ENCODE data around the gene PAF1.

The PAF1 gene

GRCh38 chr19:39365531-39365930 is 25.4 kb downstream of the PAF1 start:
- H3K27ac ChIP-seq (ENCODE audit: low read depth, low read length, poor library complexity, severe bottlenecking), result no peak overlapping the region
- no peak overlapping the region for H3K9ac ChIP-seq (ENCODE audit: low read length)
- no peaks in the 10 kb centered on the region for H3K79me2 ChIP-seq (ENCODE audit: insufficient read depth, low read length)
- TF ChIP-seq EZH2 (IDR thresholded peaks at IDR 0.05; ENCODE audit: borderline replicate concordance, low read length), result no peak
- H4K20me1 ChIP-seq (ENCODE audit: insufficient read depth, low read length), result no peaks in the 10 kb centered on the region
- no peaks in the 10 kb centered on the region for H3K27me3 ChIP-seq (ENCODE audit: insufficient read depth, low read length)
- H3K4me1 ChIP-seq (ENCODE audit: insufficient read depth, low read length, severe bottlenecking), result peaks cover 20% of the 10 kb centered on the region
- no peak overlapping the region for H3K4me2 ChIP-seq (ENCODE audit: low read length)
- peaks cover 61% of the 10 kb centered on the region for H3K36me3 ChIP-seq (ENCODE audit: insufficient read depth, low read length)
- H2AFZ ChIP-seq (ENCODE audit: low read length), result no peak overlapping the region
- no peak overlapping the region for H3K4me3 ChIP-seq (ENCODE audit: low read depth, low read length, poor library complexity, severe bottlenecking)
- H3K9me2 ChIP-seq (ENCODE audit: low read depth, low read length), result no peaks in the 10 kb centered on the region
- H3F3A ChIP-seq (ENCODE audit: insufficient read depth, low read length), result no peaks in the 10 kb centered on the region
- H3K9me3 ChIP-seq (ENCODE audit: low read length), result no peaks in the 10 kb centered on the region

- no peaks in the 10 kb centered on the region for H4K20me1 ChIP-seq (ENCODE audit: insufficient read depth, low read length)
- peak overlapping the region; percentile 83 for H3K27ac ChIP-seq (ENCODE audit: low read depth, low read length, poor library complexity, severe bottlenecking)
- TF ChIP-seq EZH2 (IDR thresholded peaks at IDR 0.05; ENCODE audit: borderline replicate concordance, low read length), result no peak
- TF ChIP-seq CTCF (IDR thresholded peaks at IDR 0.05; ENCODE audit: low read length), result no peak
- H3F3A ChIP-seq (ENCODE audit: insufficient read depth, low read length), result no peaks in the 10 kb centered on the region
- no peaks in the 10 kb centered on the region for H3K79me2 ChIP-seq (ENCODE audit: insufficient read depth, low read length)
- peak overlapping the region; percentile 14; the same call in 1 of the 2 replicates for H3K9ac ChIP-seq (ENCODE audit: low read length)
- no peaks in the 10 kb centered on the region for H3K9me3 ChIP-seq (ENCODE audit: low read length)
- no peaks in the 10 kb centered on the region for H3K9me2 ChIP-seq (ENCODE audit: low read depth, low read length)
- H3K27me3 ChIP-seq (ENCODE audit: insufficient read depth, low read length), result no peaks in the 10 kb centered on the region
- no peak overlapping the region for H3K4me2 ChIP-seq (ENCODE audit: low read length)
- peaks cover 20% of the 10 kb centered on the region for H3K4me1 ChIP-seq (ENCODE audit: insufficient read depth, low read length, severe bottlenecking)
- H3K4me3 ChIP-seq (ENCODE audit: low read depth, low read length, poor library complexity, severe bottlenecking), result no peak overlapping the region
- H3K36me3 ChIP-seq (ENCODE audit: insufficient read depth, low read length), result peaks cover 58% of the 10 kb centered on the region
- no peak overlapping the region for H2AFZ ChIP-seq (ENCODE audit: low read length)
Observed at GRCh38 chr19:39363901-39364457, 26.9 kb downstream of the PAF1 start.

DNA sequence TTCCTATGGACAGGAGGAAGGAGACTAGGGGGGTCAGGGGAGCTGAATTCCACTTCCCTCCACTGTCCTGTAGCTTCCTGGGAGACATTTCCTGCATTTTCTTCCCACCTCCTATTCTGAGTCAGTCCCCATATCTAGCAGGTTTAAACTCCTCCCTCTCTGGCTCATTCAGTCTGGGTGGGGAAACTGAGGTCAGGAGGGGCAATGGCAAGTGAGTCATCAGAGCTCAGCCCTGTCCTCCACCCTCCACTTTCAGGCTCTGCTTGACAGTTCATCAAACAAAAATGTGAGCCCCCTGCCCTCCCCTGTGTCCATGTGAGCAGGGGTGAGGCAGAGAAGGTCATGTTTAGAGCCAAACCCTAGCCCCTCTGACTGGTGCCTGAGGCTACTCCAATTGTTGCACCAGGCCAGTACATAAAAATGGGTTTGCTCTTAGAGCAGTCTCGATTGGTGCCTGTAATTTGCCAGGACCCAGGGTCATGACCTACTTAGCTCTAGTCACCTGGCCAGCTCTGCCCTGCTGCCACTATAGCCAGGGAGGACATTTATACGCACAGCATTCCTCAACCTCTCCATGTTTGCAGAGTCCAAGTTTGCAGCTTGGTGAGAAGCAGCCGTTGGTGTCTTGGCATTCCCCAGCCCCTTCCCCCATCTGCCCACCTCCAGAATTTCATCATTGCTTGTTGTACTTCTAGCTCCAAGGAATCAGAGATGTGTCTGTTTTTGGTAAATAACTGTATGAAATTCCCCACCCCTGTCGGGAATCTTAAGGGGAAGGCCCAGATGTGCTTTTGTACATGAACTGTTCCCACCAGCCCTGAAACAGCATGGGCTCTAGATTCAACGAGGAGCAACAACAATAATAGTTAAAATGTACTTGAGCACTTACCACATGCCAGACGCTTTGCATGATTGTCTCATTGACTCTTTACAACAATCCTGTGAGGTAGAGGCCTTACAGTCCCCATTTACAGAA is 27.9 kb downstream of the PAF1 start:
- Histone ChIP-seq H3K4me2 (ENCODE audit: low read length) (no peak overlapping the region), H3K27me3 (ENCODE audit: insufficient read depth, low read length) (no peaks in the 10 kb centered on the region), H3K4me3 (ENCODE audit: low read depth, low read length, poor library complexity, severe bottlenecking) (no peak overlapping the region), H3K4me1 (ENCODE audit: insufficient read depth, low read length, severe bottlenecking) (peaks cover 20% of the 10 kb centered on the region), H3K79me2 (ENCODE audit: insufficient read depth, low read length) (no peaks in the 10 kb centered on the region), H3K9me3 (ENCODE audit: low read length) (no peaks in the 10 kb centered on the region), H3K9me2 (ENCODE audit: low read depth, low read length) (no peaks in the 10 kb centered on the region), H2AFZ (ENCODE audit: low read length) (no peak overlapping the region), H3K9ac (ENCODE audit: low read length) (peak overlapping the region; percentile 1; the same call in 1 of the 2 replicates), H3K27ac (ENCODE audit: low read depth, low read length, poor library complexity, severe bottlenecking) (peak overlapping the region; percentile 83), H3K36me3 (ENCODE audit: insufficient read depth, low read length) (peaks cover 60% of the 10 kb centered on the region), H4K20me1 (ENCODE audit: insufficient read depth, low read length) (no peaks in the 10 kb centered on the region), H3F3A (ENCODE audit: insufficient read depth, low read length) (no peaks in the 10 kb centered on the region)
- TF ChIP-seq EZH2 (IDR thresholded peaks at IDR 0.05; ENCODE audit: borderline replicate concordance, low read length), result no peak
- TF ChIP-seq CTCF (IDR thresholded peaks at IDR 0.05; ENCODE audit: low read length), result no peak

Measured in OCI-LY1 (cell line).